AG08395 (cell line): ENCODE results near the gene AK9.
A peak's percentile ranks its signal among the peaks of the same experiment; 100 is the strongest.
"Not testable (repeated sequence)": the region's sequence is repeated elsewhere in the genome, so short reads cannot be mapped to it uniquely, and the experiment has no call there.

Experiments used
- DNase-seq: peaks from one replicate; pipeline ENCODE4 v3.0.0; 2012; ENCODE audit warnings: mixed read lengths, low spot score

The AK9 gene

DNA sequence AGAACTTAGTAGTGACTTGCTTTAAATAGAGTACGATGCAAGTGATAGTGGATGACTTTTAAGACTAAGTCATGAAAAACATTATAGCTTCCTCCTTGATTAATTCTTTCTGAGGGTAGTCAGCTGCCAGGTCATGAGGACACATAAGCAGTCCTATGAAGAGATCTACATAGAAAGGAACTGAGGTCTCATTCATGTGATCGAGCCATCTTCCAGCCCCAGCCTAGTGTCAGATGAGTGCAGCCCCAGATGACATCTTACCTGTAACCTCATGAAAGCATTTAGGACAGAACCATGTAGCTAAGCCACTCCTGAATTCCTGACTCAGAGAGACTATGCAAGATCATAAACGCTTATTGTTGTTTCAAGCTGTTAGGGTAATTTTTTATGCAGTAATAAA lies 67.7 kb downstream of the AK9 start:
- no peak for DNase-seq

DNA sequence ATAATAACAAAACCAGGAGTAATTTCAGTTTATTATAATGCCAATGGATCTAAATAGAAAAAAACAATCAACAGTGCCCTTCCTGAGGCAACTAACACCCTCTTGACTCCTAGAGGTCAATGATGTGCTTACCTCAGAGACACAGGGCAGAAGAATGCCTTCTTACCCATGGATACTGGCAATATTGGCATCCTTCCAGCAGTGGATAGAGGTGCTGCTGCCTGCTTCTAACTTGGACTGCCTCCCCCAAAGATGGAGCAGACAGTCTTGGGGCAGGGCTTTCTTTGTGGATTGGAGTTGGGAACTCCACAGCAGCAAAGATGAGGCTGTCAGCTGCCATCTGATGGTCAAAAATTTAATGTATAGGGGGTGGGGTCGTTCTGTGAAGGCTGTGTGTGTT lies 78.7 kb downstream of the AK9 start:
- no peak for DNase-seq

DNA sequence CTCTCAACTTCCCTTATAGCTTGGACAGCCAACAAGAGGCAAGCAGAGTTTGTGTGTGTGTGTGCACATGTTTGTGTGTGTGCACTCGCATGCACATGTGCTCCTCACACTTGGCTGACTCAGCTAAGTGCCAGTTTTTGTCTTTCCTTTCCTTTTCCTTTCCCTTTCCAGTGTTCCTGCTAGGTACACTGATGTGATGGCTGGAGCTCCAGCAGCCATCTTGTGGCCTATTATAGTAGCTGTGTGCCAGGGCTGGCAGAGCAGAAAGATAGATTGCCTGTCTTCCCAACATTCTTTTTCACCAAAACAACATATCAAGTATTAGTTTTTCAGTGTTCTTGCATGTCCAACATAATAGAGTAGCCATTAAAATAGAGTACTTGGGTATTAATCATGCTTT lies 79.5 kb downstream of the AK9 start:
- DNase-seq: no peak

DNA sequence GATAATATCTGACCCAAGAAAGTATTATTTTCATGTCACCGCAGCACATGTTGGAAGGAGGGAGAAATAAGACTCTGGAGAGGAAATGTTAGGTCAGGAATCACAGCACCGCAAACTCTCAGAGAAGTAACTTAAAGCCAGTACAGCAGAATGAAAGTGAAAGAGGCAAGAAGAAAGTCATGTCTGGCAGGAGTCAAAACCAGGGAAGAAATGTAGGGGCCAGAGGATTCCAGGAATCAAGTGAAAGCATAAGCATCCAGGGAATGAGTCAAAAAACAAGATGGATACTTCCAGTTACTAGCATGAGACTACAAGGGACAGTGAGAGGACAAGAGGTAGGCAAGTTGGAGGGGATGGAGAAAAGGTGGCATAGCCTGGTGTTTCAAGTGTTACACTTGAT lies 80.4 kb downstream of the AK9 start:
- DNase-seq: no peak

DNA sequence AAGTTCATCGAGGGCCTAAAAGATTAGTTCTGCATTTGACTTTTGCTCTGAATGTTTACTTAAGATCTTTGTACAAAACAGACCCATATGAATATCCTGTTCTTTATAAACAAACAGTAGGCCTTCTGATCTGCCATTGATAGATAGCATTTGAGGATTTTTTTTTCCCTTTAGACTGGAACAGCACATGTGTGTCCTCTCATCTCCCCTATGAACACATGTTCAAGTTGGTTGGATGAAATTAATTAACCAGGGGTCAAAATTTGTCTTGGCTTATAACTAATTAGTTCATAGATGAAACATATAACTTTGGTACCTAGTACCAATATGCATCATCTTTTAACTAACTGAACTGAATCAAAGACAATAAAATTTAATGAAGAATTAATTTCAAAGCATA lies 81.3 kb downstream of the AK9 start:
- DNase-seq: no peak

DNA sequence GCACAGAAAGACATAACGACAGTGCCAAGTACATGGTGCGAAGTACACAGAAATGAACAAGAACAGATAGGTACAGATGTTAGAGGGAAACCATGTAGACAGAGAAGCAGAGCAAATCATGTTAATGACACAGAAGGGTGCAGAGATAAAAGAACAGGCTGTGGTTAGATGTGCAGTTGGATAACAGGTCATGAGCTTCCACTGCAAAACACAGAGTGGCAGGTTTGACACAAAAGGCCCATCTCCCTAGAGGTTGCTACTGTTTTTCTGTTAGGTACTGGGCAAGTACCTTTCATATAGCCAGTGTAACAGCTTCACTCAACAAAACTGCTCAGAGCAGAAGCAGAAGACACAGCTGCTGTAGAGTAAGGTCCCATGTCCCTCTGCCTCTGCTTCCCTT lies 84.6 kb downstream of the AK9 start:
- DNase-seq: no peak

DNA sequence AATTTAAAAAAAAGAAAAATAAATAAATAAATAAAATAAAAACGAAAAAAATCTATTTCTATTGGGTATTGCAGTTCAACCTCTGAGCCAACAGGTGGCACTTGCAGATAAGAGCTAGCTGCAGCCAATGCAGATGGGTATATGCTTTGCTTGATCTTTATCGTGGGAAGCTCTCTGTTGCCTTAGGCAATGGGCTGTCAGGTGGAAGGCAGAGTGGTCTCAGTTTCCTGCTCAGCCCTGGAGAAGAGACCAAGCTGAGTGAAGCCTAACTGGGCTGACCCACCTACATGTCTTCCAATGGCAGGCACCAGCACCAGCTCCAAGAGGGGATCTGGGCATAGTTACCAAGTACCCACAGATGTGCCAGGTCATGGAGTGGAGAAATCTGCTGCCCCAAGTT lies 95.0 kb downstream of the AK9 start:
- peak; percentile 24 for DNase-seq

DNA sequence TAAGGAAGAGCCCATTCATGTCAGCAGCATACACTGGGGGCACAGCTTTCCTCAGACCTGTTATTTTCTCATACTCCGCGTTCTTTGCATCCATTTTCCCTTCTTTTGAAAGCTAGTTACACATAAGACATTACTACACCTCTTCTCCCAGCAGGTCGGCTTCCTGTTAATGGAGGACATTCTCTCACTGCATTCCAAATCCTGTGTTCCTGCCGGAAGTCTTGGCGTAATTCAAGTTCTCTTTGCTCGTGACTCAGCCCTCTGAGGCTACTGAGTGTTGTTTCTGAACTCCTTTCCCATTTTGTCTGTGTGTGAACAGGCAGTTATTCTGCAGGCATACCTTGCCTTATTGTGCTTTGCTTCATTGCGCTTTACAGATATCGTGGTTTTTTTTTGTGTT lies 110.5 kb downstream of the AK9 start:
- DNase-seq: no peak

DNA sequence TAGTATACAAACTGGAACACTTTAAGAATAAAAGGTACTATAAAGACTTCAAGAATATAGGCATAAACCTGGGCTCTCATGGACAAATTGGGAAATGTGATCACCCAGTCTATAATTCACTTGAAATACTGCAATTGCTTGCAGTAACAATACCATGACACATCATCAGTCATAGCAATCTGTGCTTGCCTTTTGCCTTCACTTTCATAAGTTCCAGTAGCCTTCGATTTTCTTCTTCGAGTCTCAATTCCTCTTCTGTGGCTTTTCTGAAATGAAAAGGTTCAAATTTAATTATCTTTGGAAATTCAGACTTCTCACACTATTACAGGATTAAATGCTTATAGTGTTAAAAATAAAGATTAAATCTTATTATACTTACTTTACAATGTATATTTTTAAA lies 111.6 kb downstream of the AK9 start:
- no peak for DNase-seq

DNA sequence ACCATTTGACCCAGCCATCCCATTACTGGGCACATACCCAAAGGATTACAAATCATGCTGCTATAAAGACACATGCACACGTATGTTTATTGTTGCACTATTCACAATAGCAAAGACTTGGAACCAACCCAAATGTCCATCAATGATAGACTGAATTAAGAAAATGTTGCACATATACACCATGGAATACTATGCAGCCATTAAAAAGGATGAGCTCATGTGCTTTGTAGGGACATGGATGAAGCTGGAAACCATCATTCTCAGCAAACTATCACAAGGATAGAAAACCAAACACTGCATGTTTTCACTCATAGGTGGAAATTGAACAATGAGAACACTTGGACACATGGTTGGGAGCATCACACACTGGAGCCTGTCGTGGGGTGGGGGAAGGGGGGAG lies 121.1 kb downstream of the AK9 start:
- not testable (repeated sequence) for DNase-seq

DNA sequence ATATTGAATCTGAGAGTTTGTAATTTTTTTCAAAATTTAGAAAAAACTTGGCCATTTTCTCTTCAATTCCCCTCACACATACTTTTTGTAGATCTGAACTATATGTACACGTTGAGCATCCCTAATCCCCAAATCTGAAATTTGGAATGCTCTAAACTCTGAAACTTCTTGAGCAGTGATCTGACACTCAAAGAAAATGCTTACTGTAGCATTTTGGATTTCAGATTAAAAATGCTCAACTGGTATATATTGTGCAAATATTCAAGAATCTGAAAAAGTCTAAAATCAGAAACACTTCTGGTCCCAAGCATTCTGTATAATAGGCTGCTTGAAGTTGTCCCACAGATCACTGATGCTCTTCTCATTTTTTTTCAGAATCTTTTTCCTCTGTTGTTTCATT lies 129.2 kb downstream of the AK9 start:
- no peak for DNase-seq

DNA sequence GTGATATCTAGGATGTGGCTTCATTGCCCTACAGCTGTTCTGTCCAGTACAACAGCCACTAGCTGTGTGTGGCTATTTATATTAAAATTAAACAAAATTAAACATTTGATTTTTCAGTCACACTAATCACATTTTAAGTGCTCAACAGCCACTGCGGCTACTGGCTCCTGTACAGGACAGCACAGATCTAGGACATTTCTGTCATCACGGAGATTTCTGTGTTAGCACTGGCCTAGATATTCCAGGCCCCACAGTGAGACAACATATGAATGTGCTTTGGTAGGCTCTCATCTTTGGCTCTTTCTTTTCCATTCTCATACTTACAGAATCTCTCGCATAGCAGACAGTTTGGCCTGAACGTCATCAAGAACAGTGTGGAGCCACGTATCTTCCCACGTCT lies 159.6 kb downstream of the AK9 start:
- DNase-seq: no peak

DNA sequence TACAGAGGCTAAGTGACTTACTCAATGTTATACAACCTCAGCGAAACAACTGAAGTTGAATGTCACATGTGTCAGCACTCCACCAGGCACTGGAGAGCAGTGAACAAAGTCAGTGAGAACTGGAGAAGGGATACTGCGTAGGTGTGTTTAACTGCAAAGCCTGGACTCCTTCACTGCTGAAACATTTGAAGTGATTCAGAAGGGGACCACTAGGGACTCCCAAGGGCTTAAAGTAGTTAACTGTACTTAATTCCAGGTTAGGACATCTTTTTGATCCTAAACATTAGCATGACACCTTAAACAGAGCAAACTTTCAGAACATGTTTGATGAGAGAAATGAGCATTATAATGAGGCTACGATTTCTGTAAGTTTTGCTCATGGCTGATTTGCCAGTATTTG lies 163.0 kb downstream of the AK9 start:
- DNase-seq: no peak

DNA sequence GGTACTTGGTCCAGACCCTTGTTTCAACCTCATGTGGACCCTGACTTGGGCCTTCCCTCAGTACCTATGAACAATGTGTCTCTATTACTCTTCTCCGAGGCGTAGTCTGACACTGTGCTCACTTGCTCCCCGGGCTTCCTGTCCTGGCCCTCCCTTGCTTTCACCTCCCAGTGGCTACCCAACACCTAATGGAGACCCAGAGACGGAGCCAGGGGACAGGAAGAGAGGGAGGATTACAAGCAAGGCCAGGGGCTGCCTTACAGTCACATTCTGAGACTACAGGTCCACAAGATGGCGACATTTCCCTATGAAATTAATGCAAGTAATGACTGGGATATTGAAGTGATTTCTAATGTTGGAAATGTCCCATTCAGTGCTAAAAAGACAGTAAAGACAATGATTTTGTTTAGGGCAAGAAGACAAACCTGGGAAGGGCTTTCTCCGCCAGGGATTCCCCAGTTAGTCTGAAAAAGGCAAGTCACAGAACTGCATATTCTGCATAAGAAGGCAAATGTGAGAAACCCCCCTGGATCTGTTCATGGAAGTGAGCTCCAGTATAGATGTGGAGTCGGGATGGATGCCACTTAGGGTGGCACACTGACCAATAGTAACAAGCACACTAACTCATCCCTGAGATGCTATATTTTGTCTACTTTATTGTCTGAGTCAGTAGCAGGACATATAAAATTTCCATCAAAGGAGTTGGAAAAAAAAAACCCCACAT lies 163.9 kb downstream of the AK9 start:
- peak; percentile 74 for DNase-seq

DNA sequence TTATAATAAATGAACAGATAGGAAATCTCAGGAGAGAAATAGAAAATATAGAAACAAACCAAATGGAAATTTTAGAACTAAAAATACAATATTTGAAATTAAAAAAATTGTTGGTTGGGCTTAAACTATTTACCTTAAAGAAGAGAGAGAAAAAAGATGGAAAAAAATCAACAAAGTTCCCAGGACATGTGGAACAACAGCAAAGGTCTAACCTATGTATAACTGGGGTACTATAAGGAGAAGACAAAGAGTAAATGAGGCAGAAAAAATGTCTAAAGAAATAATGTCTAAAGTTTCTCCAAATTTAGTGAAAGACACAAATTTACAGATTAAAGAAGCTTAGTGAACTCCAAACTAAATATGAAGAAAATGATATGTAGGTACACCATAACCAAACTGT lies 166.9 kb downstream of the AK9 start:
- DNase-seq: no peak

DNA sequence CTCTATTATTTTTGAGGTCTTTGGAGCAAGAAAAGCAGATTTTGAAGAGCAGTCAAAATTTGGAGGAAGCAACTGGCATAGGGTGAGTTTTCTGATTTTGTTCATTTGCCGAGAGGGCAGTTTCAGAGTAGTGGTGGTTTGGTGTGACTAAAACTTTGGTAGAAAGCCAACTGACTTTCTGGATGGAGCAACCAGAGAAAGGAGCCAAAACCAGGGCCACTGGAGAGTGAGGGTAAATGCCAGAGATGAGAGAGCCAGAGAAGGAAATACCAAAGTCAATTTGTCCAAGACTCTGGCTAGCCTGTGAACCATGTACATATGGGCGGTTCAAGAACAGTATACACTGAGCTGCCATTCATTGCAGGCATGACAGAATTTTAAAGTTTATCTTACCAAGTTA lies 167.5 kb downstream of the AK9 start:
- peak; percentile 87 for DNase-seq

DNA sequence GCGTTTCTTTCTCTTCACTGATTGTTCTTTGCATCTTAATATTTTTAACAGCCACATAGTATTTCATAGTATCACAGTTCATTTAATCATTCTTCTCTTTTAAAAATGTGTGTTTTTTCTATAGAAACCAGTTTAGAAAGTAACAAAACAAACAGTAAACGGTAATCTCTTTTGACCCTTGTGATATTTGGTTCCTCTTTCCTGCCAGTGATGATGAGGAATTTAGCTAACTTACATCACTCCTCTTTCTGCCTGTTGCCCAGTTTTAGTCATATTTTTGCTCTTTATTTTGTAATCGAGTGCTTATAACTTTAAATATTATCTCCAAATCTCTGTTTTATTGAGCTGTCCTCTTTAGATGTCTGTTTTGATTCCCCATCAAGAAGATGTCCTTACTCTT lies 169.9 kb downstream of the AK9 start:
- DNase-seq: no peak

DNA sequence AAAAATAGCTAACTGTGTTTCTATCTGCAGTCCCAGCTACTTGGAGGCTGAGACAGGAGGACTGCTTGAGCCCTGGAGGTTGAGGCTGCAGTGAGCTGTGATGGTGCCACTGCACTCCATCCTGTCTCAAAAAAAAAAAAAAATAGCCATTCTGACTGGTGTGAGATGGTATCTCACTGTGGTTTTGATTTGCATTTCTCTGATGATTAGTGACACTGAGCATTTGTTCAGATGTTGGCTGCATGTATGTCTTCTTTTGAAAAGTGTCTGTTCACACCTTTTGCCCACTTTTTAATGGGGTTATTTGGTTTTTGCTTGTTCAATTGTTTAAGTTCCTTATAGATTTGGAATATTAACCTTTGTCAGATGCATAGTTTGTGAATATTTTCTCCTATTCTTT lies 171.4 kb downstream of the AK9 start:
- DNase-seq: not testable (repeated sequence)

DNA sequence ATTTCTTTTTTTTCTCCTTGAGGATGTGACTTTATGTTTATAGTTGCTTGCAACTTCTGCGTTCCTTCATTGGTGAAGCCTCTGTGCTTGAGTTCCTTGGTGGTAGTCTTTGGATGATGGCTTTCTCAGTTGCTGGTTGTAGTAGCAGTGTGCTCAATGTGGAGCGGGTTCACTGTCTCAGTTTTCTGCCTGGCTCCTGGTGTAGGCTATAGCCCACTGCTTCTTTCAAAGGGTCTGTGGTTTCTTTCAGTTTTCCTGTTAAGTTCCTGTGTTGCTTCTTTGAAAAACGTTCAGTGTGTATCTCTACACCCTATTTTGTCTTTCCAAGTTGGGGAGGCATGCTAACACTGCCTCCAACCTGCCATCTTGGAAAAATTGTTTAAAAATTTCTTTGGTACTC lies 174.1 kb downstream of the AK9 start:
- DNase-seq: no peak

DNA sequence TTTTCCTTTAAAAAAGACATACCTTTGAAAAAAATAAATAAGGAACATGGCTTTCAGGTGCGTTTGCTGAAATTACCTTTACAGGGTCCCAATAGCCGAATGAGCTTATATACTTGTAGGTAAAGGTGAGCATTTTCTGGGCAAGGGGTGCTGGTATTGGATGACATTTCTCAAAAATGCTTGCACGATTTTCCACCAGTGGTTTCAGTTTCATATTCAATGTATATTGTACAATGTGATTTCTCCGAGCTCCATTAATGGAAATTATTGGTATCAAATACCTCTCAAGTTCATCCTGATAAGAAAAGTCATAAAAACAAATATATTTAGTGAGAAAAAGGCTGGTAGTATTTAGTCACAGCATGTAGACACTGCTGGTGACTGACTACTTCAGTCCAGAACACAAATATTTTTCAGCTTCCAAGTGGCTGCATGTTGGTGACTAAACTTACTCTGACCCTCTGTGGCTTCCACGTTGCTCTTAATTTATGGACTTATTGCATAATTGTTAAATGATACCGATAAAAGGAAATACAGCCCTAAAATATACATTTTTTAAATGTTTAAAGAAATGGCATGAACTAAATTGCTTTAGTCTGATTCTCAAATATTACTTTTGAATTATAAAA lies 175.1 kb downstream of the AK9 start:
- DNase-seq: no peak

DNA sequence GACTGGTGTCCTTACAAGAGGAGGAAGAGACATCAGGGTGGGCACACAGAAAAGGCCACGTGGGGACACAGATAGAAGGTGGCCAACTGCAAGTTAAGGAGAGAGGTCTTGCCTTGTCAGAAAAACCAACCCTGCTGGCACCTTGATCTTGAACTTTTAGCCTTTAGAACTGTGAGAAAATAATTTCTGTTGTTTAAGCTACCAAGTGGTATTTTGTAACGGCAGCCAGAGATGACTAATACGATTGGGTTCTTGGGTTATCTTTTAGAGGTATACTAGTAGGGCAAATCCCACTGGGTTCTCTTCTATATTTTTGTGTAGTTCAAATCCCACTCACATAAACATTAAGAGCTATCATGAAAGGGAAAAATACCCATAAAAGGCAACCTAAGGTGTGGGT lies 176.1 kb downstream of the AK9 start:
- DNase-seq: no peak

DNA sequence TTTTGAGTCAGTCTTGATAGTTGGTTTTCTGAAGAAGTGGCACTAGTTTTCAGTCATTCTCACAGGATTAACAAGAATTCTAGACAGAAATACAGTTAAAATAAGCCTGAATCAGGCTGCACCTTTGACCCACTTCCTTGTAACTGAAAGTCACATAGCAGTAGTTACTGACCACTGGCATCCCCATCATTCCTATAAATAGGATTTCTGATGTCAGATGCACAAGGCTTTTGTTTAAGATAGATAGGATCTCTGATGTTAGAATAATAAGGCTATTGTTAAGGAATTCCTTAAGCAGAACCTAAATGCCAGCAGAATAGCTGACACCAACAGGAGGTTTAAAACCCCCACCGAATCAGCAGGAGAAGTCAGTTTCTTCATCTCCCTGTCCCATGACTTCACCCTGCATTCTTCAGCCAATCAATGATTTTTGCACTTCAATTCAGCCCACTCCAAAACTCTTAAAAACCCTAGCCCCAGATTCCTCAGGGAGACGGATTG lies 177.4 kb downstream of the AK9 start:
- no peak for DNase-seq

DNA sequence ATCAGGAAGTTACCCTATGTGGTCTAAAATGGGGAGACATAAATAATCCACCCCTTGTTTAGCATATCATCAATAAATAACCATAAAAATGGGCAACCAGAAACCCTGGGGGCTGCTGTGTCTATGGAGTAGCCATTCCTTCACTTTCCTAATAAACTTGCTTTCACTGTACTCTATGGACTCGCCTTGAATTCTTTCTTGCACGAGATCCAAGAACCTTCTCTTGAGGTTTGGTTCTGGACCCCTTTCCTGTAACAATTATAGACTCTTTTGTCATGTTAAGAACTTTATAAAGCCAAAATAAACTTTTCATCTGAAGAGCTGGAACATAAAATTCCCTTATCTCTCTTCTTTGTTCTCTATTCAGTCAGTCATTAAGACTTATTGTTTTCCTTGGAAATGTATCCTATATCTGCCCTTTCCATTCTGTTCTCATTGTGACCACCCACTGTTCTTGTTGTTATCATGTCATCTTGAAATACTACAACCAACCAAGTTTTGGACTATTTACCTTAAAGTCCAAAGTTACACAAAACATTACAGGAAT lies 178.7 kb downstream of the AK9 start:
- DNase-seq: no peak

DNA sequence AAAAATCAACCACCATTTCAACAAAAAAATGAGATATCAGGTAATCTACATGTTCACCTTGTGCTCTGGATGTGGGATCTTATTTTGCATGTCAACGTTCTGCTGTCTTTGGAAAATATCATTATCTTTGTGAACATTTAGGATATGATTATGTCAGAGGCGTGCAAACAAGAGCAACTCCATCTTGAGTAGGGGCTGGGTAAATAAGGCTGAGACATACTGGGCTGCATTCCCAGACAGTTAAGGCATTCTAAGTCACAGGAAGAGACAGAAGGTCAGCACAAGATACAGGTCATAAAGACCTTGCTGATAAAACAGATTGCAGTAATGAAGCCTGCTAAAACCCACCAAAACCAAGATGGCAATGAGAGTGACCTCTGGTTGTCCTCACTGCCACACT lies 179.2 kb downstream of the AK9 start:
- DNase-seq: no peak
